HG03378 (cell line): Measurements from ENCODE around the gene KCNJ16.

Source experiments
- ATAC-seq: cut with Tn5 transposase; IDR thresholded peaks from one replicate; pipeline ENCODE4 v1.9.1; 2021; ENCODE audit warnings: mild to moderate bottlenecking, moderate library complexity; ENCODE audit not compliant: unreplicated experiment

KCNJ16 gene

GRCh38 chr17:70095455-70095854 lies 20.4 kb downstream of the KCNJ16 start:
- ATAC-seq, result no peak

- ATAC-seq, result no peak
Measured at GRCh38 chr17:70096861-70097260, 21.8 kb downstream of the KCNJ16 start.

DNA sequence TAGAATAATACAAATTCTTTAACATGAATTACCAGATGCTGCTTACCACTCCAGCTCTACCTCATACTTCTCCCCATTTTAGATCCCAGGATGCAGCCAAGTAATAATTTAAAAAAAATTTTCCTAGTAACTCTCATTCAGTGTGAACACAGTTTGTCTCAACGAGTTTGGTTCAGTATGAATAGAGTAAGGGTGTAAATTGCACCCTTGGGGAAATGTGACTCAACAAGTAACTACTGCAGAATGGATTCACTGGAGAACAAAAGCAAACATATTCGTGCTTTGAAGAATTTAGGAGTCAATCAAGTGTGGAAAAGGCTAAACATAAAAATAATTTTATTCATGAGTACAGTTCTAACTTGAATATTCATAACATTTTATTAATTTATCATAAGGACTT lies 23.0 kb downstream of the KCNJ16 start:
- no peak for ATAC-seq

- no peak for ATAC-seq
Measured at GRCh38 chr17:70099294-70099693, 24.3 kb downstream of the KCNJ16 start.

DNA sequence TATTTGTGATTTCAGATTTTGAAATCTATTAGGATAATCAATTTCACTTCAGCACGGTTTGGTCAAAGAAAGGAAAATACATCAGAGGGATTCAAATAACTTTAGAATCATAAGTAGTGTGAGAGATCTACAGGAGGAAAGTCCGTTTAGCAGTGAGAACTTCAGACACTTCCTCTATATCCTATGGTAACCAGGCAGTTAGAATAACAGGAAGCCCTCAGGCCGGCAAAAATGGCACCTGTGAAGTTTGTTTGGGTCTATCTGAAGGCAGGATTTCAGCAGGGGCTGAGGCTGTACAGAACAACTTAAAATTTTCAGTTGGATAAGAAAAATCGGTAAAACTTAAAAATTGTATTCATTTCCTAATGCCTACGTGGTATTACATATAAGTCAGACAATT lies 24.9 kb downstream of the KCNJ16 start:
- ATAC-seq, result no peak

DNA sequence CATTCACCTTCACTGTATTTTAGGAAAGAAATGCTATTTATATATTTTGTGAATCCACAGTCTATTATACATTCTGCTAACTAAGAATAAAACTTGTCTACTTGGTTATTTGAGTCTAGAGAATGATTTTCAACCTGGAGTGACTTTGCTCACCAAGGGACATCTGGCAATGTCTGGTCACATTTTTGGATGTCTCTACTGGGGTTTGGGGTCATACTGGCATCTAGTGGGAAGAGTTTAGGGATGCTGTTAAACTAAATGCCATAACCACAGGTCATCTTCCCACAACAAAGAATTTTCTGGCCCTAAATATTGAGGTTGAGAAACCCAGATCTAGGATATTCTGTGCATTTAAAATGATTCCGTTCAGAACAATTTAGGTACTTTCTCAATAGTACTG lies 26.0 kb downstream of the KCNJ16 start:
- no peak for ATAC-seq

- no peak for ATAC-seq
Measured at GRCh38 chr17:70102531-70102930, 27.5 kb downstream of the KCNJ16 start.

GRCh38 chr17:70104791-70105523 lies 29.9 kb downstream of the KCNJ16 start:
- ATAC-seq, result no peak

DNA sequence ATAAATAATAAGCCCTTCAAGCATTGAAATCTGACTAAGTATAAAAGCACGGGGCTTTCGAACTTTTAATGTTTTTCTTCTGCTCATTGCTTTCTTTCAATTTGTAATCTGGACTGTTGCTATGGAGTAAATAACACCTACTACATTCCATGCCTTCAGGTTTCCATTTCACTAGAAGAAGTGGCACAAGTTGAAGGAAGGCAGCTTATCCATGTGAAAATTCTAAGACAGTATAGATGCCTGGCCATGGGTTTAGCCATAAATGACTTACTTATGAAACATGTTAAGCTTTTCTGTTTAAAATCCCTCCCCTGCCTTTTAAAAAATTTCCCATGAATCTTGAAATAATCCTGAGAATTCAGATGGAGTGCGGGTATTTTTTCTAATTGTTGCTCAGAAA lies 30.6 kb downstream of the KCNJ16 start:
- ATAC-seq, result no peak

DNA sequence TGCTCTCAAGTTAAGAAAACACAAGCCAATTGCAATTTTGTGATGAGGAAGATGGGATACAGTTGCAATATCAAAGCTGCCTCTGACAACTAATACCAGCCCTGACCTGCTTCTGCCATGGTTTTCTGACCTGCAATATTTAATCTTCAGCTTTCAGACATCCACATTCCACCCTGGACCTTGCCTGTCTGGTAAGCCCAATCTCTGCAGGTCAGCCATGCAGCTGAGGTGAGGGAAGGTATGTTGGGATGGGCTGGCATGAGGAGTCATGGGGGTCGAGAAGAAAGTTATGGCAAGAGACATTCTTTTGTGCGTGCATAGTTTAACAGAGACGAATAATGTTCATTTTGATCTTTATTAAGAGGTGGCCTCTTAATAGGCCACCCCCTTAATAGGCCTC lies 31.5 kb downstream of the KCNJ16 start:
- ATAC-seq, result no peak

- ATAC-seq, result no peak
Measured at GRCh38 chr17:70107441-70107840, 32.4 kb downstream of the KCNJ16 start.

DNA sequence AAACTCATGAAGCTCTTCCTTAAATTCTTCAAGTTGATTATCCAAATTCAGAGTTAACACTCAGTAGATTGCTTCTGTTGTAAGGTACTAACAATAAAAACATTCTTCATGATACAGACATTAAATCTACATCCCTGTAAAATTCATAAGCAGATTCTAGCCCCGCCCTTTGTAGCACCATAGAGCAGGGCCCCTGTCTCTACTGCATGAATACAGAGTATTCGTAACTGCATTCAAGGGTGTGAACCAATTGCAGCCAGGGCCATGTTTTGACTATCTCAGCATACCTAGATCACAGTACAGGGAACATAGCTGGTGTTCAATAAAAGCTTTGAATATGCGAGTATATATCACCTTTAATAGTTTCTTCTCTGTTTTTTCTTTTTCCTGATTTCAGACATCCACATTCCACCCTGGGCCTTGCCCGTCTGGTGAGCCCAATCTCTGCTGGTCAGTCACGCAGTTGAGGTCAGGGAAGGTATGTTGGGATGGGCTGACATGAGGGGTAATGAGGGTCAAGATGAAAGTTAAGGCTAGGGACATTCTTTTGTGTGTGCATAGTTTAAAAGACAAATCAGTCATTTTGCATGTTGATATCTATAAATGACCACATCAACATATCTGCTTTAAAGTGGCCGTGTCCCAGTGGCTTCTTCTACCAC lies 33.0 kb downstream of the KCNJ16 start:
- ATAC-seq, result no peak

DNA sequence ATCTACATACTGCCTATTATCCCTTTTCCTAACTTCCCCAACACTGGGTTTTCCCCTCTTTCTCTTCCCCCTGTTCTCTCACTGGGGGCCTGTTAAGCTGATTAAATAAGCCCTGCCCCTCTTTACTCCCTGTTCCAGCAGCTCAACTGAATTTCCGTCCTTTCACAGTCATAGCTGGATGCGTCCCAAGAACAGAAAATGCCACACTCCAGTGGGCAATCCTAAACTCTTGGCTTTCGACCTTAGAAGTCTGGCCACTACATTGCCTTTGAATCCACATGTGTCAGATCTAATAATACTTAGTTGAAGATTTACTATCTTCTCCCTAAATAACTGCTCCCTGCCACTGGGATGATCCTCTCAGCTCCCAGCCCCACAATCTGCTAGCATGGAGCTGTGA lies 34.5 kb downstream of the KCNJ16 start:
- ATAC-seq, result no peak

DNA sequence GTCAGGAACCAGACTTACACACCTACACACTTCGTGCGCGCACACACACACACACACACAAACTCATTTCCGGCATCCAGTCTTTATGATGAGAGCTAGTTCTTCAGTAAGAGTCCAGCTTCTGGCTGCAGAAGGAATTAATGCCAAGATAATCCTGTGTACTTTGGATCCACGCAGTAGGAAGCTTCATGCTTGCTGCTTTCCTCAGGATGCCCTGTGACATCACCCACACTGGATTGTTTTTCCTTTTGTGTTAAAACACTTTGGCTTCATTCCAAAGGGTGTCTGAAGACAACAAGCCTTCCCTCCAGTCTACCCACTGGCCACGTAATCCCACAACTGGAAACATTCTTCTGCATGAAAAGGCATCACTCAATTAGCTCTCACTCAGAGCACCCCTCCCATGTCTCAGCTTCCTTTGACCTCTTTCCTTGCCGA lies 35.4 kb downstream of the KCNJ16 start:
- no peak for ATAC-seq

DNA sequence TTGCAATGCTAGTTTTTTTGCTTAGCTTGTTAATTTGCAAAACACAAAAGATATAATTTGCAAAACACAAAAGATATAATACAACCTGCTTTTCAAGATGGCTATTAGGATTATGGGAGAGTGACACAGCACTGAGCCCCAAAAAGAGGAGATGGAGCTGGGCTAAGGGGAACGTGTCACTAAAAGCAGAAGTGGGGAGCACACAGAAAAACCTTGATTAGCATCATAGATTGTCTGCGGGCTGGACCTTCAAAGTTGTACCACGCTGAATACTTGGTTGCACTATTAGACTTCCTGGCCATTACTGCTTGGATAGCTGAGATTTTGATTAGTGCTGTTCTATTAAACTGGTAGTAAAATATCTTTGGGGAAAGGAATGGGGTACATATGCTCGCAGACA lies 36.2 kb downstream of the KCNJ16 start:
- ATAC-seq, result no peak

- ATAC-seq, result no peak
Measured at GRCh38 chr17:70114405-70114804, 39.4 kb downstream of the KCNJ16 start.

GRCh38 chr17:70115126-70115525 lies 40.1 kb downstream of the KCNJ16 start:
- ATAC-seq, result no peak

- ATAC-seq, result no peak
Measured at GRCh38 chr17:70116919-70117318, 41.9 kb downstream of the KCNJ16 start.

- ATAC-seq, result no peak
Measured at GRCh38 chr17:70119545-70119944, 44.5 kb downstream of the KCNJ16 start.

GRCh38 chr17:70119983-70120382 lies 45.0 kb downstream of the KCNJ16 start:
- ATAC-seq, result no peak

- no peak for ATAC-seq
Measured at GRCh38 chr17:70120425-70120824, 45.4 kb downstream of the KCNJ16 start.

DNA sequence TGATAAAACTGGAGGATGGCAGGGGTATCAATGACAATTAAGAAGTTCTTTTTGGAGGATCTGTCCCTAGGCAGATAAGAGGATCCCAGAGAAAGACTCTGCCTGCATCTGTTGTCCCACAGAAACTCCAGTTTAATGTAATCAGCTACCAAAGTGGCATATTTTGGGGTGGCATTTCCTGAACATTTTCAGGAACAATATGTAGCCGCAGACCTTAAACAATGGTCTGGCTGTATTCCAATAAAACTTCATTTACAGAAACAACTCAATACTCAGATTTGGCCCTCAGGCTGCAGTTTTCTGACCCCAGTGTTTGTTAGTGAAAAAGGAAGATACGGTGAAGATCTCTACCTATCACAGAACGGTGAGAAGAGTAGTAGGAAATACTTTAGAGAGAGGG lies 46.1 kb downstream of the KCNJ16 start:
- ATAC-seq, result no peak

DNA sequence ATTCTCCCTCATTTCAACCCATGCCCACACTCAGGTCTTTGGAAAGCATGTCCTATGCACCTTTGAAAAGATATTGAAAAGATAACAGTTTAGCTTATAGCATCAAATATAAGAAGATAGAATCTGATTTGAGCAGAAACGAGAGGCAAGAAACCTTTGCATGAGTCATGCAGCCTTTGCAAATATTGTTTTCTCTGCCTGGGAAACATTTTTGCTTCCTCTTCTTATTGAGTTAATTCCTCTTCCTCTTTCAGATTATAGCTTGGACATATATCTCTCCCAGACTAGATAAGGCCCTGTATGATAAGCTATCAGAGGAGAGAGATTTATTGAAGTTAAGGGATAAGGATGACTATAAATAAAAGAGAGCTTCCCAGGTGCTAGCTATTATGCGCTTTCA lies 48.2 kb downstream of the KCNJ16 start:
- no peak for ATAC-seq
